Heart left ventricle (tissue), 16 donors: ENCODE measurements around the gene QSOX2. TPM values are rescaled to one million over a fixed set of nuclear protein-coding genes. Genes with fewer than 3 reads are reported as not detected.

ENCODE experiments used
- ATAC-seq, 4 donors: fragments of 200-7000 bp; cut with Tn5 transposase; one replicate each; pipeline ENCODE4 v1.9.1; 2020 to 2022; ENCODE audit warnings: moderate library complexity in 4 of 4, mild to moderate bottlenecking in 3 of 4, moderate number of reproducible peaks in 1 of 4
- DNase-seq, 5 donors: peaks; one replicate each; pipeline ENCODE4 v3.0.0-alpha.2; 2020
- H3K27ac ChIP-seq, 12 donors: fragments of 200-600 bp; sonication (generic) in 4 of 12; one replicate each; pipeline versions ENCODE4 v1.5.0 to v1.8.0; 2016 to 2022; ENCODE audit warnings: mild to moderate bottlenecking in 2 of 12
- H3K27me3 ChIP-seq, 9 donors: fragments of 200-600 bp; sonication (generic) in 2 of 9; one replicate each; pipeline versions ENCODE4 v1.5.1 to v1.8.0; 2016 to 2022; ENCODE audit warnings: mild to moderate bottlenecking in 3 of 9
- H3K36me3 ChIP-seq, 9 donors: fragments of 200-600 bp; sonication (generic) in 2 of 9; one replicate each; pipeline versions ENCODE4 v1.5.0 to v1.8.0; 2018 to 2022; ENCODE audit warnings: mild to moderate bottlenecking in 2 of 9
- H3K4me1 ChIP-seq, 12 donors: fragments of 200-600 bp; sonication (generic) in 4 of 12; one replicate each; pipeline versions ENCODE4 v1.5.0 to v1.8.0; 2016 to 2022; ENCODE audit warnings: mild to moderate bottlenecking in 3 of 12
- H3K4me3 ChIP-seq, 12 donors: fragments of 200-600 bp; sonication (generic) in 4 of 12; one replicate each; pipeline versions ENCODE4 v1.5.0 to v1.8.0; 2017 to 2022; ENCODE audit warnings: mild to moderate bottlenecking in 9 of 12, moderate library complexity in 4 of 12
- H3K9me3 ChIP-seq, 12 donors: fragments of 200-600 bp; sonication (generic) in 4 of 12; one replicate each; pipeline versions ENCODE4 v1.5.0 to v1.8.0; 2016 to 2022; ENCODE audit warnings: mild to moderate bottlenecking in 1 of 12
- POLR2A ChIP-seq, 2 donors: fragments of 450-650 bp; IDR thresholded peaks; one replicate each; pipeline ENCODE4 v1.6.1; 2017; ENCODE audit warnings: antibody characterized with exemption in 2 of 2, mild to moderate bottlenecking in 2 of 2, moderate library complexity in 2 of 2
- whole genome bisulfite sequencing, 4 donors: extraction: QIAGEN DNeasy Blood & Tissue Kit in 2 of 4; methylation state at CpG; one replicate each; pipeline versions ENCODE4 v1.1.5 to v1.1.7; 2013 to 2018; 5-methylcytosine and 5-hydroxymethylcytosine counted together
- intact Hi-C, 10 donors: fragments of 100-400 bp; cut with DNase I; formaldehyde crosslinking; loops; one replicate each; pipeline versions ENCODE4 v1.11.1 to v1.14.2; 2022
- polyA plus RNA-seq, 2 donors: library from polyadenylated mRNA; stranded (reverse); fragments of 200-250 nt; gene quantifications; one replicate each; pipeline ENCODE4 v1.2.3, GENCODE V29; 2013
- total RNA-seq, 9 donors: library from RNA; depleted of rRNA in 2 of 9; stranded (reverse); fragments of >200 nt in 2 of 9; fragmentation: NEBNext Ultra II Directional in 3 of 9; extraction: Animal tissue kit (Norgen Biotek cat#: 25700) in 3 of 9; gene quantifications; one replicate each; pipeline versions ENCODE4 v1.1.0 to v1.2.4, GENCODE V29; 2016 to 2023
- TF ChIP-seq, protein P1 (sequence below), 12 donors: fragments of 200-600 bp; sonication (generic) in 4 of 12; IDR thresholded peaks; one replicate each; pipeline versions ENCODE4 v1.5.0 to v1.8.0; 2018 to 2022; ENCODE audit warnings: antibody characterized with exemption in 12 of 12, mild to moderate bottlenecking in 5 of 12
- donor health status: ischemic (EF 13 %, LVEDD 7.1; RV severe dilation, severe dysfunction).
- donor health status: healthy with polysubstance abuse.
- donor health status: DM: no; HTN: yes; CAD: no.
- donor health status: DM: no; HTN: no; CAD: no.
- donor health status: ischemic (EF 25% LVEDD 6.9; RV normal size, moderate dysfunction).
- donor health status: ischemic (EF 25% LVEDD 5.7; RV mildly dilated, moderate dysfunction).
- donor health status: healthy.
- donor health status: DM: yes; HTN: yes; CAD: no.
- donor health status: ischemic (EF 35%, LVEDD 5.7; RV mildly dilated, moderate dysfunction).
- donor health status: nonischemic (EF 11% LVEDD 7.7; RV severe dilation, severe dysfunction).
- donor health status: DM: yes; HTN: yes; CAD: no.
- donor health status: PGD.
- donor health status: ischemic (EF 29% LVEDD 5.4; RV normal size, mild dysfunction).
- donor health status: nonischemic (EF 23%, LVEDD 6.1; RV moderate dilation, normal function).

Gene QSOX2
- total and polyA plus RNA-seq, 11 donors, result 4.3 to 9.9 (median 5.9) TPM

- DNase-seq, result no peak
- intact Hi-C loops, result no loop called here
Observed at GRCh38 chr9:136209232-136209631, 36.4 kb downstream of the QSOX2 start.

DNA sequence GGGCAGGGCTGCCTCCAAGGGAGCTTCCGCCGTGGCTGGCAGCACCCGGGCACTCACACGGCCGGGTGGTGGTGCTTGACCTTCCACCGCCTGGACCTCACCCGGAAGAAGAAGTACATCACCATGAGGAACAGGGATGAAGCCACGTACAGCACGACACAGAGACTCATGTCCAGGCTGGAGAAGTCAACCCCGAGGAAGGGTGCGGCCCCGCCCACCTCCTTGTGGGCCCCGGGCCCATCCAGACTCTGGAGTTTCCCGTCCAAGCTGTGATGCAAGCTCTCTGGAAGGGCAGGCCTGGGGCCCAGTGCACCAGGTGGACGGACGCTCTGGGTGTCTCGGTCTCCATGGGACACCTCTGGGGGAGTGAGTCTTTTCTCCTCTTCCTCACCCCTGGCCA is 36.9 kb downstream of the QSOX2 start:
- ATAC-seq (peak in 1 of 4 donors; percentile 43), DNase-seq (no peak)
- H3K27me3 ChIP-seq, result peaks cover 10 to 19% (median 15%) of the 10 kb centered on the region in 9 donors
- 80 to 92% (median 85%) methylated on average over 7 to 17 of the region's 17 CpGs for WGBS, 4 donors
- H3K4me3 ChIP-seq, result no peak overlapping the region
- TF ChIP-seq, protein P1, sequence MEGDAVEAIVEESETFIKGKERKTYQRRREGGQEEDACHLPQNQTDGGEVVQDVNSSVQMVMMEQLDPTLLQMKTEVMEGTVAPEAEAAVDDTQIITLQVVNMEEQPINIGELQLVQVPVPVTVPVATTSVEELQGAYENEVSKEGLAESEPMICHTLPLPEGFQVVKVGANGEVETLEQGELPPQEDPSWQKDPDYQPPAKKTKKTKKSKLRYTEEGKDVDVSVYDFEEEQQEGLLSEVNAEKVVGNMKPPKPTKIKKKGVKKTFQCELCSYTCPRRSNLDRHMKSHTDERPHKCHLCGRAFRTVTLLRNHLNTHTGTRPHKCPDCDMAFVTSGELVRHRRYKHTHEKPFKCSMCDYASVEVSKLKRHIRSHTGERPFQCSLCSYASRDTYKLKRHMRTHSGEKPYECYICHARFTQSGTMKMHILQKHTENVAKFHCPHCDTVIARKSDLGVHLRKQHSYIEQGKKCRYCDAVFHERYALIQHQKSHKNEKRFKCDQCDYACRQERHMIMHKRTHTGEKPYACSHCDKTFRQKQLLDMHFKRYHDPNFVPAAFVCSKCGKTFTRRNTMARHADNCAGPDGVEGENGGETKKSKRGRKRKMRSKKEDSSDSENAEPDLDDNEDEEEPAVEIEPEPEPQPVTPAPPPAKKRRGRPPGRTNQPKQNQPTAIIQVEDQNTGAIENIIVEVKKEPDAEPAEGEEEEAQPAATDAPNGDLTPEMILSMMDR (IDR thresholded peaks at IDR 0.05), result no peak
- TF ChIP-seq POLR2A (IDR thresholded peaks at IDR 0.05), result no peak
- peaks cover 0 to 1% (median 0%) of the 10 kb centered on the region in 12 donors for H3K9me3 ChIP-seq
- H3K36me3 ChIP-seq, result peaks cover 0 to 43% (median 31%) of the 10 kb centered on the region in 9 donors
- H3K4me1 ChIP-seq, result peaks cover 0 to 8% (median 0%) of the 10 kb centered on the region in 12 donors
- H3K27ac ChIP-seq, result no peak overlapping the region
- intact Hi-C loops, result no loop called here

More at GRCh38 chr9:136209232-136209631, 36.4 kb downstream of the QSOX2 start:
- Histone ChIP-seq H3K27me3 (peaks cover 5 to 13% (median 10%) of the 10 kb centered on the region in 9 donors), H3K4me3 (no peak overlapping the region), H3K27ac (no peak overlapping the region), H3K9me3 (peaks cover 0 to 7% (median 0%) of the 10 kb centered on the region in 12 donors), H3K36me3 (peaks cover 0 to 47% (median 36%) of the 10 kb centered on the region in 9 donors), H3K4me1 (peaks cover 0 to 8% (median 0%) of the 10 kb centered on the region in 12 donors)
- WGBS, 4 donors, result 93 to 97% (median 94%) methylated on average over 17 of the region's 17 CpGs
- TF ChIP-seq, protein P1 (IDR thresholded peaks at IDR 0.05), result no peak
- TF ChIP-seq POLR2A (IDR thresholded peaks at IDR 0.05), result no peak
- no peak for ATAC-seq

GRCh38 chr9:136207616-136208015 is 38.0 kb downstream of the QSOX2 start:
- no peak for TF ChIP-seq POLR2A (IDR thresholded peaks at IDR 0.05)
- TF ChIP-seq, protein P1 (IDR thresholded peaks at IDR 0.05), result no peak
- peaks cover 0 to 8% (median 0%) of the 10 kb centered on the region in 12 donors for H3K4me1 ChIP-seq
- H3K27me3 ChIP-seq, result peaks cover 17 to 28% (median 24%) of the 10 kb centered on the region in 9 donors
- DNase-seq, result no peak
- ATAC-seq, result no peak
- no peaks in the 10 kb centered on the region for H3K9me3 ChIP-seq
- intact Hi-C loops, result no loop called here
- H3K4me3 ChIP-seq, result no peak overlapping the region
- 81 to 83% (median 83%) methylated on average over 9 of the region's 9 CpGs for WGBS, 4 donors
- H3K27ac ChIP-seq, result no peak overlapping the region
- peaks cover 0 to 36% (median 25%) of the 10 kb centered on the region in 9 donors for H3K36me3 ChIP-seq

DNA sequence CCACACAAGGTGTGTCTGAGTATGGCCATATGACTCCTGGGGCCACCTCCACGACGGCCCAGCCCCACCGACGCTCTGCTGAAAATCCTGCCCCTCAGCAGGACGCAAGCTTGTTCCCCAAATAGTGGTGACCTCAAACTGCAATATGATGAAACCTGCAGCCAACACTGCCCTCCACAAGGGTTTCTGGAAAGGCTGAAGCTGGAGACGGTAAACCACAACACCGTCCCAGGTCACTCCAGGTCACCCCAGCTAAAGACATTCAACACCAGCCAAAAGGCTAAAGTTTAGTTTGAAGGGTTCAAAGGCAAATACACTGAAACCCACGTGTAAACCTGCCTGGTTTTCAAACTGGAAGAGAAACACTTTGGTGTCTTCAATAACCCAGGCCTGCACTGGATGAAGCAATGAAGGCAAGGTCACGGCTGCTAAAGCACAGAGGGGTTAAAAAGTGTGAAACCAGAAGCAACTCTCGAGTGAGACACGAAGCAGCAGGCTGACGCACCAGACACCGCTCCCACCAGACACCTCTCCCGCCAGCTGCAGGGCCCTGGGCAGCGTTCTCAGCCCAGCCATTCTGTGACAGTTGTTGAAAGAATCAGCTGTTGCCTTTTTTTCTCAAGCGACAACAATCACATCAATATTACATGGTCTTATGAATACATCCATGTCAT is 38.9 kb downstream of the QSOX2 start:
- TF ChIP-seq POLR2A (IDR thresholded peaks at IDR 0.05), result no peak
- TF ChIP-seq, protein P1 (IDR thresholded peaks at IDR 0.05), result no peak
- WGBS, 4 donors, result 80 to 90% (median 84%) methylated on average over 16 of the region's 16 CpGs
- ATAC-seq, result no peak
- intact Hi-C loops, result no loop called here
- H3K27ac ChIP-seq, result no peak overlapping the region
- H3K27me3 ChIP-seq, result peaks cover 26 to 37% (median 32%) of the 10 kb centered on the region in 9 donors
- H3K36me3 ChIP-seq, result peaks cover 0 to 28% (median 18%) of the 10 kb centered on the region in 9 donors
- peaks cover 0 to 8% (median 0%) of the 10 kb centered on the region in 12 donors for H3K4me1 ChIP-seq
- DNase-seq, result no peak
- no peaks in the 10 kb centered on the region for H3K9me3 ChIP-seq
- no peak overlapping the region for H3K4me3 ChIP-seq
